Hematopoietic multipotent progenitor cell treated with erythropoietin and hydrocortisone succinate and interleukin-3 and kit ligand, for 4 days (in vitro differentiated cells): ENCODE measurements around the gene CATSPERE.
A peak's percentile ranks its signal among the peaks of the same experiment; 100 is the strongest.
"Not testable (repeated sequence)": the region's sequence is repeated elsewhere in the genome, so short reads cannot be mapped to it uniquely, and the experiment has no call there.

ENCODE experiments used
- DNase-seq: peaks from one replicate; pipeline ENCODE4 v3.0.0-alpha.2; 2015

Gene CATSPERE

GRCh38 chr1:244556263-244556662 is 95.2 kb downstream of the CATSPERE start:
- no peak for DNase-seq

GRCh38 chr1:244557565-244557964 is 96.5 kb downstream of the CATSPERE start:
- DNase-seq, result no peak

DNA sequence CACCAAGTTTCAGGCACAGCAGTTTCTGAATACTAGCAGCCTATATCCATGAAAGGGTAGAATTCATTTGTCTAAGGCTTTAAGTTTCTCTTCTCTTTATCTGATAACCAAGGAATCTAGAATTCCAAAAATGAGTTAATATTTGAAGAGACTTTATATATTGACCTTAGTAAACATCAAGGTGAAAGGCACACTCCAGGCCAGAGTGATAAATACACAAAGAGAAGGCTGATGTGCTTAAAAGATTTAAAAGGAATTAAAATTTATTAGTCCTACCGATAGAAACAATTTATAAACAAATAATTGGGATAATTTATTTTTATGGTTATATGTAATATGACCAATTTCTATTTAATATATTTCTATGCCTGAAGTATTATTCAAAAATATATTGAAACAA is 98.5 kb downstream of the CATSPERE start:
- no peak for DNase-seq

DNA sequence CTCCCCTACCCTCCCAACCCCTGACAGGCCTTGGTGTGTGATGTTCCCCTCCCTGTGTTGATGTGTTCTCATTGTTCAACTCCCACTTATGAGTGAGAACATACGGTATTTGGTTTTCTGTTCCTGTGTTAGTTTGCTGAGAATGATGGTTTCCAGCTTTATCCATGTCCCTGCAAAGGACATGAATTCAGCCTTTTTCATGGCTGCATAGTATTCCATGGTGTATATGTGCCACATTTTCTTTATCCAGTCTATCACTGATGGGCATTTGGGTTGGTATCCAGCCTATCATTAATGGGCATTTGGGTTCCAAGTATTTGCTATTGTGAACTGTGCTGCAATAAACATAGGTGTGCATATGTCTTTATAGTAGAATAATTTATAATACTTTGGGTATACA is 101.8 kb downstream of the CATSPERE start:
- not testable (repeated sequence) for DNase-seq

DNA sequence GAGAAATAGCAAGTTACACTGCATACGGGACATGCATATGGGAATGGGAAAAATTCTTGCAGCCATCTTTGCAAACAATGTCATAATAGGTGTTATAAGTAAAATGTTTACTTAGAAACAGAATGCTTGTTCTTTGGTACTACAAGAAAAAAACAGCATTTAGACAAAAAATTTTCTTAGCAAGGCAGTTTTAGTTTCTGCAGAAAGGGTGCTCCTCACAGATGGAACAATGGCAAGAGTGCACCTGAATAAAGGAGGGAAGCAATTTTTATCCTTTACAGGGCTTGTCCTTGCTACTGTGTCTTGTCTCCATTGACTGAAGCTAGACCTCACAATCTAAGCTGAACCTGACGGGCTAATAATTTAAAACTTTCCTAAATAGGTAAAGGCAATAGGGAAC is 112.7 kb downstream of the CATSPERE start:
- DNase-seq, result no peak

- peak; percentile 7 for DNase-seq
Observed at GRCh38 chr1:244576259-244576892, 115.3 kb downstream of the CATSPERE start.

- DNase-seq, result not testable (repeated sequence)
Observed at GRCh38 chr1:244578205-244578604, 117.1 kb downstream of the CATSPERE start.

DNA sequence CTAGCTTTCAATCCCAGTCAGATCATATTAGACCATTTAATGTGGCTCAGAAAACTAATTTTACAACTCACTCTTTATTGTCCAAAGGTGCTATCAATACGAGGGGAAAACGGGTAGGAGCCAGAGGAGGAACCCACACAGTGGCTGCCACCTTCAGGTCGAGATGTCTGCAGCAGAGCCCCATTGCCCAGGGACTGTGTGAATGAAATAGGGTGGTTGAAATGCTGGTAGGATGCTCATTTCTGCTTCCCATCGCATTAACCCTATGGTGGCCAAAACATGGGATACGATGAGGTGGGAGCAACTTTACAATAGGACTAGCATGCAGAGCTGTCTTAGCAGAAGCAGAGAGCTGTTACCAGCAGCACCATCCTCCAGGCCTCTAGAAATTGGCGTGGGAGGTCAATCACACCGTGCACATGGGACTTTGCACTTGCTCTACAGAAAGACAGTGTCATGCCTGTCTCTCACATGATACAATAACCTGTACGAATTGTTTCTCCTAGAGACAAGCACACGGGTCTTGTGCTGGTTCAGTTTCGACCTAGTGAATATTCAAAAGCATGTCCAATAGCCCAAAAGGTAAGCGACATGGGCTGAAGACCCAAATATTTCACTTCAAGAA is 122.4 kb downstream of the CATSPERE start:
- DNase-seq, result no peak

- DNase-seq, result no peak
Observed at GRCh38 chr1:244585867-244586266, 124.8 kb downstream of the CATSPERE start.

DNA sequence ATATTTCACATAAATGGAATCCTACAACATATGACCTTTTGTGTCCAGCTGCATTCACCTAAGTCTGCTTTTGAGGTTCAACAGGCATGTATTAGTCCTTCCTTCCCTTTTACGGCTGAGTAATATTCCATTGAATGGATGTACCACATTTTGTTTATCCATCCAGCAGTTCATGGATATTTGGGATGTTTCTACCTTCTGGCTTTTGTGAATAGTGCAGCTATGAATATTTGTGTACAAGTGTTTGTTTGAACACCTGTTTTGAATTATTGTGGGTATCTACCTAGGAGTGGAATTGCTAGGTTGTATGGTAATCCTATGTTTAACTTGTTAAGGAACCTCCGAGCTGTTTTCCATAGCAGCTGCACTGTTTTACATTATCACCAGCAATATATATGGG is 129.6 kb downstream of the CATSPERE start:
- DNase-seq, result no peak

GRCh38 chr1:244598611-244599010 is 137.5 kb downstream of the CATSPERE start:
- DNase-seq, result no peak

GRCh38 chr1:244599937-244600350 is 138.9 kb downstream of the CATSPERE start:
- DNase-seq, result no peak

GRCh38 chr1:244601336-244601735 is 140.3 kb downstream of the CATSPERE start:
- no peak for DNase-seq

DNA sequence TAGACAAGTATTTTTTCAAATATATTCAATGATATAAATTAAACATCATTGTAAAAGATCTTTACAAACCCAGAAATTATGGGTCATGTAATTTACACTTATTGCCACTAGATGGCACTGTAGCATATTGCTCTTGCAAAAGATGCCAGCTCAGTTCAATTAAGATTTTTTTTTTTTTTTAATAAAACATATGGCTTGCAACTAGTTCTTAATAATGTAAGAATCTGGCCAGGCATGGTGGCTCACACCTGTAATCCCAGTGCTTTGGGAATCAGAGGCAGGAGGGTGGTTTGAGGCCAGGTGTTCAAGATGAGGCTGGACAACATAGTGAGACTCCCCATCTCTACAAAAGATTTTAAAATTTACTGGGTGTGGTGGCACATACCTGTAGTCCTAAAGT is 142.4 kb downstream of the CATSPERE start:
- peak; percentile 71 for DNase-seq

DNA sequence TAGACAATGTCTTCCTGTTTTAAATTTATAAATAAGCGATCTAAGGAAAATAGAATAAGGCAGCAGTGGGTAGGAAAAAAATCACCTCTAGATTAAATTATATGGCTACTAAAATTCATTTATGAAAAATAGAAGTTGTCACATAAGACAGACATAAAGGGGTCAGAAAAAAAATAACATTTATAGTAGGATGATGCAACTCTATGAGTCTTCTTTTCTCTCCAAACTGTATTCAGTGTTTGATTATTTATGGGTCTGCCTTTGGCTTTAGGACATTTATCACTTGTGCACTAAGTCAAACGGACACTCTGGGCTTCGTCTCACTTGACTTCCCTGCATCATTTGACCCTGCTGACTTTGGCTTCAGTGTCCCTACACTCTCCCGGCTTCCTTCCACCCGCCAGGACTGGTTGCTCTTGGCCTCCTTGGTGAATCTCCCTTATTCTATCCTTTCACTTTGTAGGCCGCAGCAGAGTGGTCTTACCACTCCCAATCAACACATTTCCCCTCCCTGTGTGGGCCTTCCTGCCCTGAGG is 144.8 kb downstream of the CATSPERE start:
- DNase-seq, result no peak

GRCh38 chr1:244614113-244614836 is 153.2 kb downstream of the CATSPERE start:
- peak; percentile 18 for DNase-seq

DNA sequence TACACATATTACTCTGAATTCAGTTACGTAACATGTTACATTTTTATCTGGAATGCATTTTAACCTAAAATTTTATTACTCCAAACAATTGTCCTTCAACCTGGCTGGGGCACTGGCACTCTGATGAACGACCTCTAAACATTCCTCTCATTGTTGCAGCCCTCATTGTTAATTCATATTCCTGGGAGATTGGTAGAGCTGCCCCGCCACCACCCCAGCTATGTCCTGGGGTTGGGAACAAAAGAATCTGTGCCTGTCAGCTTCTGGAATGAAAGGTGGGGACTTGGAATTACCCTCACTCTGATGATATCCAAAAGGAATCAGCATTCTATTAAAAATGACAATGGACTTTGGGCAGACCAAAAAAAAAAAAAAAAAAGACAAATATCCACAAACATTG is 153.8 kb downstream of the CATSPERE start:
- DNase-seq, result no peak

GRCh38 chr1:244615301-244615700 is 154.2 kb downstream of the CATSPERE start:
- peak; percentile 10 for DNase-seq

GRCh38 chr1:244626709-244627108 is 165.6 kb downstream of the CATSPERE start:
- no peak for DNase-seq

- peak; percentile 8 for DNase-seq
Observed at GRCh38 chr1:244628789-244629188, 167.7 kb downstream of the CATSPERE start.

DNA sequence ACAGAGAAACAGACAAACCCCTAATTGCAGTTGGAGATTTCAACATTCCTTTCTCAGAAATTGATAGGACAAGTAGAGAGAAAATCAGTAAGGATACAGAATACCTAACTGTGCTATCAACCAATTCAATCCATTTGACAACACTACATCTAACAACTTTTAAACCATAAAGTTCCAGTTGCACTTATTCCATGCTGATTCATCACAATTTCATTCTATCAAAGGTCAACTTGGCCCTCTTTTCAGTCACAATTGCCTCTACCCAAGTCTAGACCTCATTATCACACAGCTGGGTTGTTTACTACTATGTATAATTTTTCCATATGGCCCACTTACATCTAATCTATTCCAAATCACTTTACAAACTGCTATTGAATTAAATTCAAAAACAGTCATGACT is 172.1 kb downstream of the CATSPERE start:
- DNase-seq, result no peak

- peak; percentile 37 for DNase-seq
Observed at GRCh38 chr1:244634546-244634945, 173.5 kb downstream of the CATSPERE start.

GRCh38 chr1:244636488-244637259 is 175.6 kb downstream of the CATSPERE start:
- no peak for DNase-seq
